Vagina (tissue), 2 donors: ENCODE results near the gene CNTN1. TPM values are rescaled to one million over a fixed set of nuclear protein-coding genes. Genes with fewer than 3 reads are reported as not detected.

Source experiments
- DNase-seq, 2 donors: peaks; one replicate each; pipeline ENCODE4 v3.0.0-alpha.2; 2017; ENCODE audit errors: extremely low spot score in 2 of 2
- H3K27ac ChIP-seq: fragments of 200-600 bp; sonication (generic); one replicate; pipeline ENCODE4 v1.5.1; 2019
- H3K27me3 ChIP-seq: fragments of 200-600 bp; sonication (generic); one replicate; pipeline ENCODE4 v1.5.1; 2019
- H3K36me3 ChIP-seq, 2 donors: fragments of 200-600 bp; sonication (generic); one replicate each; pipeline ENCODE4 v1.5.1; 2017 to 2019
- H3K4me1 ChIP-seq: fragments of 200-600 bp; sonication (generic); one replicate; pipeline ENCODE4 v1.5.1; 2019
- H3K4me3 ChIP-seq, 2 donors: fragments of 200-600 bp; sonication (generic); 1 replicate in 1 of 2; 2 replicates in 1 of 2; pipeline ENCODE4 v1.5.1; 2016 to 2019
- H3K9me3 ChIP-seq: fragments of 200-600 bp; sonication (generic); one replicate; pipeline ENCODE4 v1.5.1; 2019
- POLR2A ChIP-seq, 2 donors: fragments of 450-650 bp; IDR thresholded peaks; one replicate each; pipeline ENCODE4 v1.6.1; 2017; ENCODE audit warnings: antibody characterized with exemption in 2 of 2, mild to moderate bottlenecking in 2 of 2, moderate library complexity in 2 of 2
- POLR2AphosphoS5 ChIP-seq, 2 donors: sonication (generic); formaldehyde crosslinking; IDR thresholded peaks; one replicate each; pipeline ENCODE4 v1.9.0; 2017; ENCODE audit warnings: antibody characterized with exemption in 2 of 2, mild to moderate bottlenecking in 2 of 2, low read depth in 1 of 2; ENCODE audit not compliant: insufficient read depth in 1 of 2
- intact Hi-C: fragments of 100-400 bp; cut with DNase I; formaldehyde crosslinking; loops from one replicate; pipeline ENCODE4 v1.15.1; 2023
- total RNA-seq: library from RNA; depleted of rRNA; stranded (reverse); fragments of >200 nt; gene quantifications from one replicate; pipeline ENCODE4 v1.2.3, GENCODE V29; 2016
- TF ChIP-seq, protein P1 (sequence below), 3 experiments: fragments of 450-650 bp in 2 of 3; fragments of 200-600 bp in 1 of 3; sonication (generic) in 1 of 3; IDR thresholded peaks; one replicate each; pipeline ENCODE4 v1.5.1; 2017 to 2019; ENCODE audit warnings: antibody characterized with exemption in 3 of 3, mild to moderate bottlenecking in 2 of 3, moderate library complexity in 2 of 3

CNTN1 gene
- total RNA-seq, 1 donor from 2014 or later: 15.2 TPM

DNA sequence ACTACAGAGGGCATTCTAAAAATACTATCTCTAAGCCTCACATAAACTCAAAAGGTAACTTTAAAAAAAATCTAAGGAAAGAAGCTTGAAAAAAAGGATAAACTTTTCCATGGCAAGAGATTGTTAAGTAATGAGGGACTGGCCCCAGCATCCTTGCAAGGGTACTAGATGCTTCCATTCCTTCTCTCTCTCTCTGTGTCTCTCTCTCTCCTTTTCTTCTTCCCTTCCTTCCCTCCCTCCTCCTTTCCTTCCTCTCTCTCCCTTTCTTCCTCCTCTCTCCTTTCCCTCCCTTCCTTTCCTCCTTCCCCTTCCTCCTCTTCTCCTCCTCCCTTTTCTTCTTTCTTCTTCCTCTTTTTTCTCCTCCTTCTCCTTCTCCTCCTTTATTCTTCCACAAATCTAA lies 23.8 kb downstream of the CNTN1 start:
- no peak for DNase-seq
- Histone ChIP-seq H3K4me3 (no peak overlapping the region), H3K27me3 (no peaks in the 10 kb centered on the region), H3K9me3 (no peaks in the 10 kb centered on the region), H3K27ac (no peak overlapping the region), H3K4me1 (no peaks in the 10 kb centered on the region), H3K36me3 (no peaks in the 10 kb centered on the region)
- intact Hi-C loops: no loop called here
- TF ChIP-seq, protein P1, sequence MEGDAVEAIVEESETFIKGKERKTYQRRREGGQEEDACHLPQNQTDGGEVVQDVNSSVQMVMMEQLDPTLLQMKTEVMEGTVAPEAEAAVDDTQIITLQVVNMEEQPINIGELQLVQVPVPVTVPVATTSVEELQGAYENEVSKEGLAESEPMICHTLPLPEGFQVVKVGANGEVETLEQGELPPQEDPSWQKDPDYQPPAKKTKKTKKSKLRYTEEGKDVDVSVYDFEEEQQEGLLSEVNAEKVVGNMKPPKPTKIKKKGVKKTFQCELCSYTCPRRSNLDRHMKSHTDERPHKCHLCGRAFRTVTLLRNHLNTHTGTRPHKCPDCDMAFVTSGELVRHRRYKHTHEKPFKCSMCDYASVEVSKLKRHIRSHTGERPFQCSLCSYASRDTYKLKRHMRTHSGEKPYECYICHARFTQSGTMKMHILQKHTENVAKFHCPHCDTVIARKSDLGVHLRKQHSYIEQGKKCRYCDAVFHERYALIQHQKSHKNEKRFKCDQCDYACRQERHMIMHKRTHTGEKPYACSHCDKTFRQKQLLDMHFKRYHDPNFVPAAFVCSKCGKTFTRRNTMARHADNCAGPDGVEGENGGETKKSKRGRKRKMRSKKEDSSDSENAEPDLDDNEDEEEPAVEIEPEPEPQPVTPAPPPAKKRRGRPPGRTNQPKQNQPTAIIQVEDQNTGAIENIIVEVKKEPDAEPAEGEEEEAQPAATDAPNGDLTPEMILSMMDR (IDR thresholded peaks at IDR 0.05): no peak
- no peak for TF ChIP-seq POLR2AphosphoS5 (IDR thresholded peaks at IDR 0.05; ENCODE audit: insufficient read depth in 1 of 2, low read depth in 1 of 2)
- TF ChIP-seq POLR2A (IDR thresholded peaks at IDR 0.05): no peak

DNA sequence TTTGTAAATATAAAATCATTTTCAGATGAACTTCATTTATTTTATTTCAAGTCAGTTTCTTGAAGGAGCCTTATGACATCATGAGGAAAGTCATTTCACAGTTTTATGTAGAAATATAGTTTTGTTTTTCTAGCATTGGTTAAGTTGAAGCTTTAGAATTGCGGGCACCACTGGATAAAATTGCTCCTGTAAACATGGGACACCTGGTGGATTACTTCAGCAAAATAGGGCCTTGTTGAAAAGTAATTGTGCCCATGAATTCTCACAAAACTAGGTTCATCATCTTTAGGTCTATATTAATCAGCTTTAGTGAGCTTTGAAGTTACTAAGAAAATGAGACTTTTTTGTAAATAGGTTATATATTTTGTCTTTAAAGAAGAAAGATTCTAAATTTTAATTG lies 25.3 kb downstream of the CNTN1 start:
- Histone ChIP-seq H3K9me3 (no peaks in the 10 kb centered on the region), H3K27me3 (no peaks in the 10 kb centered on the region), H3K4me1 (no peaks in the 10 kb centered on the region), H3K27ac (no peak overlapping the region), H3K36me3 (no peaks in the 10 kb centered on the region), H3K4me3 (no peak overlapping the region)
- no peak for DNase-seq
- TF ChIP-seq POLR2A (IDR thresholded peaks at IDR 0.05) (no peak), POLR2AphosphoS5 (IDR thresholded peaks at IDR 0.05; ENCODE audit: insufficient read depth in 1 of 2, low read depth in 1 of 2) (no peak)
- TF ChIP-seq, protein P1 (IDR thresholded peaks at IDR 0.05): no peak
- intact Hi-C loops: no loop called here

DNA sequence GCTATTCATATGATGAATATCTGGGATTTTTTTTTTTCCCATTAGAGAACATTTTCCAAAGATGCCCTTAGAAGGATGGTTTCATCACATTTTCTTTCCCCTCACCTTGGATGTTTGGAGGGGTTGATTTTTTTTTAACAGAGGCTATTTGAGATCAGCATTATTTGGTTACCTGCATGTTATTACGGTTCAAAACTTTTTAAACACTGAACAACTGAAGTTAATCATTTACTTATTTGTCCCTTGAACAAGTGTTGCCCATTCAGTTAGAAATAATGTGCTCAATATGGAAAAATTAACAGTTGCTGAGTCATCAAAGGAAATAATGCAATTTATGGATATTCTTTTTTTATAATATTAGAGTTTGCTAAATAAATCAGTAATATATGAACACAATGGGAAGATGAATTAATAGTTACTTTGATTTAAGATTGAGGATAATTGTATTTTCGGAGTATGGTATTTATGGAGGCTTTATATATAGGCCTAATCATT lies 26.7 kb downstream of the CNTN1 start:
- Histone ChIP-seq H3K27me3 (no peaks in the 10 kb centered on the region), H3K9me3 (no peaks in the 10 kb centered on the region), H3K27ac (no peak overlapping the region), H3K36me3 (no peaks in the 10 kb centered on the region), H3K4me3 (no peak overlapping the region), H3K4me1 (no peaks in the 10 kb centered on the region)
- TF ChIP-seq POLR2AphosphoS5 (IDR thresholded peaks at IDR 0.05; ENCODE audit: insufficient read depth in 1 of 2, low read depth in 1 of 2) (no peak), POLR2A (IDR thresholded peaks at IDR 0.05) (no peak)
- TF ChIP-seq, protein P1 (IDR thresholded peaks at IDR 0.05): no peak
- intact Hi-C loops: no loop called here
- DNase-seq: no peak

DNA sequence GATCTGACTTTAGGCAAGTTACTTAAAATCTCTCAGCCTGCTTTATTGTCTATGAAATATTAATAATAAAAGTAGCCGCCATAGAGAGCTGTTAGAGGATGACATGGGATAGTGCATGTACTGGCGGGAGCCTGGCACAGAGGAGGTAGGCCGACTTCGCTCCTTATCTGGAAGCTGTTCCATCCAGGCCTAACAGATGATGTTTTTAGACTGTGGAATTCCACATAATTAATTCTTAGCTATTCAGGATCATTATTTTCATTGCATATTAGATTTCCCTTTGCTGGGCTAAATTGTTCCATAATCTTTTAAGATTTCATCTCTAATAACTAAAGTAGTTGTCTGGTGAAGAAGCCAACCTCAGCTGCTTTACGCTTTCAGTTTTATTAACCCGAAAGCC lies 30.8 kb downstream of the CNTN1 start:
- Histone ChIP-seq H3K36me3 (no peaks in the 10 kb centered on the region), H3K27me3 (no peaks in the 10 kb centered on the region), H3K4me1 (no peaks in the 10 kb centered on the region), H3K4me3 (no peak overlapping the region), H3K27ac (no peak overlapping the region), H3K9me3 (no peaks in the 10 kb centered on the region)
- no peak for DNase-seq
- TF ChIP-seq POLR2A (IDR thresholded peaks at IDR 0.05) (no peak), POLR2AphosphoS5 (IDR thresholded peaks at IDR 0.05; ENCODE audit: insufficient read depth in 1 of 2, low read depth in 1 of 2) (no peak)
- TF ChIP-seq, protein P1 (IDR thresholded peaks at IDR 0.05): no peak
- intact Hi-C loops: loop anchor here (5.0 kb wide), 1 partner anchor 1634 kb away; no protein-coding TSS in a partner anchor

DNA sequence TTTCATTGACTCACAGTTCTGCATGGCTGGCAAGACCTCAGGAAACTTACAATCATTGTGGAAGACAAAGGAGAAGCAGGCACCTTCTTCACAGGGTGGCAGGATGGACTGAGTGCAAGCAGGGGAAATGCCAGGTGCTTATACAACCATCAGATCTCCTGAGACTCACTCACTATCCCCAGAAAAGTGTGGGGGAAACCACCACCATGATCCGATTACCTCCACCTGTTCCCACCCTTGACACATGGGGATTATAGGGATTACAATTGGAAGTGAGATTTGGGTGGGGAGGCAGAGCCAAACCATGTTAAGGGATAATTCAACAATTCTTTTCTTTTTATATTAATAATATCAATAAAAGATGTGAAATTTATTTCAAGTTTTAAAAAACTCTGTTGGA lies 34.1 kb downstream of the CNTN1 start:
- Histone ChIP-seq H3K36me3 (no peaks in the 10 kb centered on the region), H3K27me3 (no peaks in the 10 kb centered on the region), H3K27ac (no peak overlapping the region), H3K4me3 (no peak overlapping the region), H3K4me1 (no peaks in the 10 kb centered on the region), H3K9me3 (no peaks in the 10 kb centered on the region)
- TF ChIP-seq POLR2AphosphoS5 (IDR thresholded peaks at IDR 0.05; ENCODE audit: insufficient read depth in 1 of 2, low read depth in 1 of 2) (no peak), POLR2A (IDR thresholded peaks at IDR 0.05) (no peak)
- TF ChIP-seq, protein P1 (IDR thresholded peaks at IDR 0.05): no peak
- DNase-seq: no peak
- intact Hi-C loops: no loop called here
